IPS-NIHi7 (cell line): ENCODE measurements around the gene ARHGAP24.
"Not testable (repeated sequence)": the region's sequence is repeated elsewhere in the genome, so short reads cannot be mapped to it uniquely, and the experiment has no call there.

Source experiments
- DNase-seq: peaks from one replicate; pipeline ENCODE4 v3.0.0; 2012; ENCODE audit warnings: mixed read lengths; ENCODE audit errors: extremely low spot score

Gene ARHGAP24

DNA sequence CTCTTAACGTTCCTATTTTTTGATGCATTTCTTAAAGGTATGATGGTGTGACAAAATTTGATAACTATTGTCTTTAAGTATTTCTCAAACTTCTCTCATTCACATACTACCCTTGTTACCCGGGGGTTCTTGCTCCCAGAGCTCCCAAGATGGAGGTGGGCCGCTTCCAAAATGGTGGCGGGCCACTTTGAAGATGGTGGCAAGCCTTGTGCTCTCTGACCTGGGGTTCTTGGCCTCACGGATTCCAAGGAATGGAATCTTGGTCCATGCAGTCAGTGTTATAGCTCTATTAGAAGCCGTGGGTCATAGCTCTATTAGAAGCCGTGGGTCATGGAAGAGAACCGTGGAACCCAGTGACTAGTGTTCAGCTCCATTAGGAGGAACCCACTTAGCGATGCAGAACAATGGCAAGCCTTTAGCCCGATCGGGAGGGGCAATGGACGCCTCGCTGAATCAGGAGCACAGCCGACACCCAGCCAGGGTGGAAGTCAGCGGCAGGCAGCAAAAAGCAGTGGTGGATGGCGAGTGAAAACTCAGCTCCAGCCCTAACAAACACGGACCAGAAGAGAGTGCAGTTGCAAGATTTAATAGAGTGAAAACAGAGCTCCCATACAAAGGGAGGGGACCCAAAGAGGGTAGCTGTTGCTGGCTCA is 481.5 kb downstream of the ARHGAP24 start:
- DNase-seq: no peak

- no peak for DNase-seq
Measured at GRCh38 chr4:85961887-85962286, 486.9 kb downstream of the ARHGAP24 start.

- no peak for DNase-seq
Measured at GRCh38 chr4:85963231-85963630, 488.3 kb downstream of the ARHGAP24 start.

- DNase-seq: no peak
Measured at GRCh38 chr4:85964298-85964697, 489.3 kb downstream of the ARHGAP24 start.

GRCh38 chr4:85965017-85965416 is 490.1 kb downstream of the ARHGAP24 start:
- DNase-seq: not testable (repeated sequence)

DNA sequence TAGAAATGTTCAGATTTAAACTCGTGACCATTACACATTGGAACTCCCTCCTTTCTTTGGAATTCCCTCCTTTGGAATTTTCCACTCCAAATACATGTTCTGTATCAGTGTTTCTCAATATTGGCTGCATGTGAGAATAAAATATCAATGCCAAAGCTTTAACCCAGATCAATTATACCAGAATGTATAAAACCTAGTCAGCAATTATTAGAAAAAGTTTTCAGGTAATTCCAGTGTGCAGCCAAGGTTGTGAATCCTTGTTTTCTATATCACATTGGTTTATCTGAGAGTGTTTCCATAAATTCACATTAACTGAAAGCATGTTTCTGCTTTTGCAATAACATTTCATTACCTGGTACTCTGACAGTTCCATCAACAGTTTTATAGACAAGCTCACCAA is 490.6 kb downstream of the ARHGAP24 start:
- DNase-seq: no peak

DNA sequence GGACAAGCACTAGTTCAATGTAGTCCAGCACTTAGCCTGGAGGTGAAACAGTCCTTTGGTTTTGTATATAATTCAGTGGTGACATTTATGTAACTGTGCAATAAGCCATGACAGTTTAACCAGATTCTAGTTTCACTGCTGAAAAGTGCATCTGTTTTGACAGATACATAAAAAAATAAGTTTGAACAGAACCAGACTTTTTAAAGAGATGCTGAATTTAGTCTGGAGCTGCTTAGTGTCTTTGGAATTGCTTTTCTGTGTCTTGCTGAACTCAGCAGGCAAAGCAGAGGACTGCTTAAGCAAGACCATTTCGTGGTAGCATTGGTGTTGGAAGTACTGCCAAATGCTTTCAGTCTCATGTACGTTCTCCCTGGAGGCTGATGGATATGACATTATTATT is 491.4 kb downstream of the ARHGAP24 start:
- DNase-seq: no peak

DNA sequence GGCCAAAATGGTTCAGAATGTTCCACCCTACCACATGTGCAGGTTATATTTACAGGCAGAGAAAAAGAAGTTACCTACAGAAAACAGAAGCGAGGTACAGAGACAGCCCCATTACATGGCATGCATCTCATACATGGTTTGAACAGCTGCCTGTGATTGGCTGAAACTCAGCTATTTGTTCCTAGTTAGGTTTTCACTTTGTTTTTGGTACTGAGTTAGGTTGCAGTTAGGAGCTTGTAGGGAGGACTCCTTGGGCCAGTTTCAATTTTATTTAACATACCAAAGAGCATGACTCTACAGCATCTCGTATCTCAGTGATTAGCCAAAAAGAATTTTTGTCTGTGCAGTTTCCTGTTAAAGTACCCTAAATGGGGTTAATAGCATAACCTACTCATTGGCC is 492.9 kb downstream of the ARHGAP24 start:
- no peak for DNase-seq

- peak; percentile 30 for DNase-seq
Measured at GRCh38 chr4:85968945-85969819, 494.2 kb downstream of the ARHGAP24 start.

GRCh38 chr4:85970535-85970934 is 495.6 kb downstream of the ARHGAP24 start:
- no peak for DNase-seq

DNA sequence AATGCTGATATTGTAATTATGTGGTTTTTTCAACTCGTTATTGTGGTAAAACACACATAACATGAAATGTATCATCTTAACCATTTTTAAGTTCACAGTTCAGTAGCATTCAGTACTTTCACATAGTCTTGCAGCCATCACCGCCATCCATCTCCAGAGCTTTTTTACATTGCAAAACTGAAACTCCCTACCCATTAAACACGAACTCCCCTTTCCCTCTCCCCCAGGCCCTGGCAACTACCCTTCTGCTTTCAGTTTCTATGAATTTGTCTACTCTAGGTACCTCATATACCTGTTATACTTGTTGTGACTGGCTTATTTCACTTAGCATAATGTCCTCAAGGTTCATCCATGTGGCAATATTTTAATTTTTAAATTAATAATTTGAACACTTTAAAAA is 504.3 kb downstream of the ARHGAP24 start:
- DNase-seq: no peak

- no peak for DNase-seq
Measured at GRCh38 chr4:85986266-85986665, 511.3 kb downstream of the ARHGAP24 start.

- no peak for DNase-seq
Measured at GRCh38 chr4:85993641-85994040, 518.7 kb downstream of the ARHGAP24 start.

DNA sequence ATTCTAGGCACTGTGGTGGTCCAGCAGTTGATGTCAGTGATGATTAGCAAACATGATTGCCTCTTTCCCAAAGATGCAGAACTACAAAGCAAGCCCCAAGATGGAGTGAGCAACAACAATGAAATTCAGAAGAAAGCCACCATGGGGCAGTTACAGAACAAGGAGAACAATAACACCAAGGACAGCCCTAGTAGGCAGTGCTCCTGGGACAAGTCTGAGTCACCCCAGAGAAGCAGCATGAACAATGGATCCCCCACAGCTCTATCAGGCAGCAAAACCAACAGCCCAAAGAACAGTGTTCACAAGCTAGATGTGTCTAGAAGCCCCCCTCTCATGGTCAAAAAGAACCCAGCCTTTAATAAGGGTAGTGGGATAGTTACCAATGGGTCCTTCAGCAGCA is 519.6 kb downstream of the ARHGAP24 start:
- no peak for DNase-seq

GRCh38 chr4:85995361-85995760 is 520.4 kb downstream of the ARHGAP24 start:
- no peak for DNase-seq

GRCh38 chr4:86001591-86001990 is 526.6 kb downstream of the ARHGAP24 start:
- DNase-seq: no peak

- DNase-seq: no peak
Measured at GRCh38 chr4:86004030-86004429, 529.1 kb downstream of the ARHGAP24 start.

DNA sequence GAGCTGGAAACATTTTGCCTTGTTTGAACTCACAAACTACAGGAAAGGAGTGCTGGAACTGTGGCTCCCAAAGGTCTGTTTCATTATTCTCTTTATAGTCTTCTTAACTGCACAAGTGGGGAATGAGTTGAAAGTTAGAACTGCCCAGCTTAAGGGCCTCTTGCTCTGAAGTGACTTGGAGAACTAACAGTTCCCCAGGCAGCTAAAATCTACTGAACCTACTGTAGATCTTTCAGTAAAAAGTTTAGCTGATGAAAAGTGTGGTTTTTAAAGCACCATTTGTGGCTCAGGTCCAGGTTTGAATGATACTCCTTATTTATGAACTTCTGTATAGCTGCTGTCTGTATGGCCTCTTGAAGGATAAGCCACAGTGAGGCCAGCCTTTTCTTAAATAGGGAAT is 531.1 kb downstream of the ARHGAP24 start:
- no peak for DNase-seq

- DNase-seq: no peak
Measured at GRCh38 chr4:86007042-86007441, 532.1 kb downstream of the ARHGAP24 start.

GRCh38 chr4:86011117-86011516 is 536.2 kb downstream of the ARHGAP24 start:
- no peak for DNase-seq

GRCh38 chr4:86013621-86014020 is 538.7 kb downstream of the ARHGAP24 start:
- DNase-seq: no peak

DNA sequence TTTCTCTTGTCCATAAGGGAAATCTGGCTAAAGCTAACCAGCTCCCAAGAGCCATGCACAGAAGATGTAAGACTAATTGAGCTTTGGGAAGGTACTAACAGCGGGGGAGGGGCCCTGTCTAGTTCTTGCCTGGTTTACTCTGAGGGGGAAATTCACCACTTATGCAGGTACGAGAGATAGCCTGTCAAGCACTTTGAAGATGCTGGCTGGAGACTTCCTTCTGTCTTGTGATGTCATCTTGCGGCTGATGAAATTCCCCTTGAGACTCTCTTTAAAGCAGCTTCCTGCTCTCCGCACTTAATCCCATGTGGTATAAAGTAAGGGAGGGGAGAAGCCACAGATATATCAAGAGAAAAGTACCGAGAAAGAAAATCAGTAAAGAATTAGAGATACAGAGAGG is 539.6 kb downstream of the ARHGAP24 start:
- DNase-seq: peak; percentile 29
